HG03439 (cell line): ENCODE results near the gene MRPL23.
"Not testable (repeated sequence)": the region's sequence is repeated elsewhere in the genome, so short reads cannot be mapped to it uniquely, and the experiment has no call there.

Source experiments
- ATAC-seq: cut with Tn5 transposase; IDR thresholded peaks from one replicate; pipeline ENCODE4 v1.9.1; 2021; ENCODE audit warnings: mild to moderate bottlenecking, moderate library complexity; ENCODE audit not compliant: unreplicated experiment

MRPL23 gene

GRCh38 chr11:1932681-1933080 lies 14.5 kb upstream of the MRPL23 start:
- ATAC-seq = no peak

GRCh38 chr11:1933416-1934334 lies 13.5 kb upstream of the MRPL23 start:
- ATAC-seq = no peak

GRCh38 chr11:1934335-1935155 lies 12.6 kb upstream of the MRPL23 start:
- ATAC-seq = no peak

- ATAC-seq = no peak
These were observed 11.7 kb upstream of the MRPL23 start for GRCh38 chr11:1935156-1936071.

- ATAC-seq = no peak
These were observed 10.9 kb upstream of the MRPL23 start for GRCh38 chr11:1936072-1936780.

- no peak for ATAC-seq
These were observed 10.1 kb upstream of the MRPL23 start for GRCh38 chr11:1936781-1937615.

- no peak for ATAC-seq
These were observed 9.4 kb upstream of the MRPL23 start for GRCh38 chr11:1937616-1938342.

- no peak for ATAC-seq
These were observed 8.7 kb upstream of the MRPL23 start for GRCh38 chr11:1938343-1939005.

- ATAC-seq = no peak
These were observed 8.0 kb upstream of the MRPL23 start for GRCh38 chr11:1939006-1939625.

GRCh38 chr11:1939788-1940187 lies 7.3 kb upstream of the MRPL23 start:
- ATAC-seq = not testable (repeated sequence)

- ATAC-seq = no peak
These were observed 4.4 kb upstream of the MRPL23 start for GRCh38 chr11:1942558-1943260.

- ATAC-seq = no peak
These were observed 3.6 kb upstream of the MRPL23 start for GRCh38 chr11:1943576-1943975.

- ATAC-seq = no peak
These were observed 3.2 kb upstream of the MRPL23 start for GRCh38 chr11:1943977-1944376.

- ATAC-seq = no peak
These were observed 583 bp downstream of the MRPL23 start for GRCh38 chr11:1947592-1948237.

GRCh38 chr11:1948389-1948788 lies 1.3 kb downstream of the MRPL23 start:
- ATAC-seq = no peak

- ATAC-seq = no peak
These were observed 2.2 kb downstream of the MRPL23 start for GRCh38 chr11:1949302-1949701.

- no peak for ATAC-seq
These were observed 2.8 kb downstream of the MRPL23 start for GRCh38 chr11:1949922-1950321.
